Measurements from ENCODE around the gene EYA4.

Gene EYA4

GRCh38 chr6:133326584-133326983, 85.4 kb downstream of the EYA4 start:
- no peak overlapping the region for H4K91ac ChIP-seq (ENCODE audit: low read depth, low read length)
- no peaks in the 10 kb centered on the region for H3K79me1 ChIP-seq (ENCODE audit: low read length)
- no peak overlapping the region for H2BK120ac ChIP-seq (ENCODE audit: insufficient read depth, low read length, poor library complexity)
- H3K9ac ChIP-seq (ENCODE audit: low read length): no peak overlapping the region
- no peak for DNase-seq
- no peak overlapping the region for H3K14ac ChIP-seq (ENCODE audit: low read length)
- no peak overlapping the region for H4K12ac ChIP-seq (ENCODE audit: low read depth, low read length)
- no peaks in the 10 kb centered on the region for H3K36me3 ChIP-seq (ENCODE audit: control insufficient read depth in 1 of 2, insufficient read depth in 2 of 2, low read length in 2 of 2)
- H3K23ac ChIP-seq (ENCODE audit: low read length): no peak overlapping the region
- no peak overlapping the region for H4K8ac ChIP-seq (ENCODE audit: low read depth, low read length)
- no peak overlapping the region for H3K18ac ChIP-seq (ENCODE audit: low read length)
- H3K9me3 ChIP-seq (ENCODE audit: insufficient read depth, low read depth, low read length): no peaks in the 10 kb centered on the region
- no peaks in the 10 kb centered on the region for H3K79me2 ChIP-seq (ENCODE audit: control insufficient read depth, insufficient read depth, low read length, poor library complexity)
- no peaks in the 10 kb centered on the region for H3K4me1 ChIP-seq (ENCODE audit: control insufficient read depth in 1 of 2, insufficient read depth in 2 of 2, low read length in 2 of 2)
- H2BK5ac ChIP-seq (ENCODE audit: low read depth, low read length, poor library complexity): no peak overlapping the region
- H2AK5ac ChIP-seq (ENCODE audit: low read length): no peak overlapping the region
- H2BK12ac ChIP-seq (ENCODE audit: low read length): no peak overlapping the region
- no peak overlapping the region for H3K4me3 ChIP-seq (ENCODE audit: low read depth, low read length)
- H3K27me3 ChIP-seq (ENCODE audit: insufficient read depth, low read length): no peaks in the 10 kb centered on the region
- H3K4ac ChIP-seq (ENCODE audit: low read depth, low read length): no peak overlapping the region
- WGBS (ENCODE audit: extremely low coverage, insufficient coverage, insufficient read length): no CpG with 5 or more reads among the region's 9 CpGs
- H3K4me2 ChIP-seq (ENCODE audit: low read length): no peak overlapping the region
- no peak overlapping the region for H2AFZ ChIP-seq (ENCODE audit: insufficient read depth, low read length, poor library complexity)
- no peak overlapping the region for H3K27ac ChIP-seq (ENCODE audit: low read depth, low read length)

GRCh38 chr6:133333852-133334251, 92.7 kb downstream of the EYA4 start:
- Histone ChIP-seq H2BK120ac (ENCODE audit: insufficient read depth, low read length, poor library complexity) (no peak overlapping the region), H4K91ac (ENCODE audit: low read depth, low read length) (no peak overlapping the region), H3K14ac (ENCODE audit: low read length) (no peak overlapping the region), H3K27me3 (ENCODE audit: insufficient read depth, low read length) (no peaks in the 10 kb centered on the region), H3K9me3 (ENCODE audit: insufficient read depth, low read depth, low read length) (no peaks in the 10 kb centered on the region), H3K4me1 (ENCODE audit: control insufficient read depth in 1 of 2, insufficient read depth in 2 of 2, low read length in 2 of 2) (no peaks in the 10 kb centered on the region), H2AFZ (ENCODE audit: insufficient read depth, low read length, poor library complexity) (no peak overlapping the region), H3K18ac (ENCODE audit: low read length) (no peak overlapping the region), H3K4me3 (ENCODE audit: low read depth, low read length) (no peak overlapping the region), H3K79me1 (ENCODE audit: low read length) (no peaks in the 10 kb centered on the region), H3K36me3 (ENCODE audit: control insufficient read depth in 1 of 2, insufficient read depth in 2 of 2, low read length in 2 of 2) (no peaks in the 10 kb centered on the region), H3K4me2 (ENCODE audit: low read length) (no peak overlapping the region), H3K79me2 (ENCODE audit: control insufficient read depth, insufficient read depth, low read length, poor library complexity) (no peaks in the 10 kb centered on the region), H3K27ac (ENCODE audit: low read depth, low read length) (no peak overlapping the region), H3K4ac (ENCODE audit: low read depth, low read length) (no peak overlapping the region), H4K12ac (ENCODE audit: low read depth, low read length) (no peak overlapping the region), H4K8ac (ENCODE audit: low read depth, low read length) (no peak overlapping the region), H2BK12ac (ENCODE audit: low read length) (no peak overlapping the region), H2AK5ac (ENCODE audit: low read length) (no peak overlapping the region), H3K23ac (ENCODE audit: low read length) (no peak overlapping the region), H2BK5ac (ENCODE audit: low read depth, low read length, poor library complexity) (no peak overlapping the region), H3K9ac (ENCODE audit: low read length) (no peak overlapping the region)
- DNase-seq: no peak
- WGBS (ENCODE audit: extremely low coverage, insufficient coverage, insufficient read length): no CpG with 5 or more reads among the region's 3 CpGs

- H3K36me3 ChIP-seq (ENCODE audit: control insufficient read depth in 1 of 2, insufficient read depth in 2 of 2, low read length in 2 of 2): no peaks in the 10 kb centered on the region
- no peak overlapping the region for H3K9ac ChIP-seq (ENCODE audit: low read length)
- no peak overlapping the region for H4K12ac ChIP-seq (ENCODE audit: low read depth, low read length)
- H4K8ac ChIP-seq (ENCODE audit: low read depth, low read length): no peak overlapping the region
- H3K79me1 ChIP-seq (ENCODE audit: low read length): no peaks in the 10 kb centered on the region
- H3K4me3 ChIP-seq (ENCODE audit: low read depth, low read length): no peak overlapping the region
- H3K27ac ChIP-seq (ENCODE audit: low read depth, low read length): no peak overlapping the region
- H2BK120ac ChIP-seq (ENCODE audit: insufficient read depth, low read length, poor library complexity): no peak overlapping the region
- H2AK5ac ChIP-seq (ENCODE audit: low read length): no peak overlapping the region
- H2BK12ac ChIP-seq (ENCODE audit: low read length): no peak overlapping the region
- H2BK5ac ChIP-seq (ENCODE audit: low read depth, low read length, poor library complexity): no peak overlapping the region
- H3K27me3 ChIP-seq (ENCODE audit: insufficient read depth, low read length): no peaks in the 10 kb centered on the region
- no peak overlapping the region for H3K18ac ChIP-seq (ENCODE audit: low read length)
- no peak overlapping the region for H3K4ac ChIP-seq (ENCODE audit: low read depth, low read length)
- H4K91ac ChIP-seq (ENCODE audit: low read depth, low read length): no peak overlapping the region
- H3K79me2 ChIP-seq (ENCODE audit: control insufficient read depth, insufficient read depth, low read length, poor library complexity): no peaks in the 10 kb centered on the region
- H3K4me2 ChIP-seq (ENCODE audit: low read length): no peak overlapping the region
- H3K4me1 ChIP-seq (ENCODE audit: control insufficient read depth in 1 of 2, insufficient read depth in 2 of 2, low read length in 2 of 2): no peaks in the 10 kb centered on the region
- no peak overlapping the region for H3K23ac ChIP-seq (ENCODE audit: low read length)
- no peak for DNase-seq
- H2AFZ ChIP-seq (ENCODE audit: insufficient read depth, low read length, poor library complexity): no peak overlapping the region
- WGBS (ENCODE audit: extremely low coverage, insufficient coverage, insufficient read length): 100% methylated on average over 1 of the region's 1 CpG
- no peaks in the 10 kb centered on the region for H3K9me3 ChIP-seq (ENCODE audit: insufficient read depth, low read depth, low read length)
- H3K14ac ChIP-seq (ENCODE audit: low read length): no peak overlapping the region
Measured at GRCh38 chr6:133337308-133337707, 96.2 kb downstream of the EYA4 start.

- Histone ChIP-seq H3K23ac (ENCODE audit: low read length) (no peak overlapping the region), H3K4ac (ENCODE audit: low read depth, low read length) (no peak overlapping the region), H2AK5ac (ENCODE audit: low read length) (no peak overlapping the region), H2BK120ac (ENCODE audit: insufficient read depth, low read length, poor library complexity) (no peak overlapping the region), H4K12ac (ENCODE audit: low read depth, low read length) (no peak overlapping the region), H3K79me1 (ENCODE audit: low read length) (no peaks in the 10 kb centered on the region), H2BK5ac (ENCODE audit: low read depth, low read length, poor library complexity) (no peak overlapping the region), H3K79me2 (ENCODE audit: control insufficient read depth, insufficient read depth, low read length, poor library complexity) (no peaks in the 10 kb centered on the region), H3K4me2 (ENCODE audit: low read length) (no peak overlapping the region), H3K27ac (ENCODE audit: low read depth, low read length) (no peak overlapping the region), H3K4me1 (ENCODE audit: control insufficient read depth in 1 of 2, insufficient read depth in 2 of 2, low read length in 2 of 2) (no peaks in the 10 kb centered on the region), H3K14ac (ENCODE audit: low read length) (no peak overlapping the region), H3K9me3 (ENCODE audit: insufficient read depth, low read depth, low read length) (no peaks in the 10 kb centered on the region), H3K36me3 (ENCODE audit: control insufficient read depth in 1 of 2, insufficient read depth in 2 of 2, low read length in 2 of 2) (no peaks in the 10 kb centered on the region), H3K27me3 (ENCODE audit: insufficient read depth, low read length) (no peaks in the 10 kb centered on the region), H2AFZ (ENCODE audit: insufficient read depth, low read length, poor library complexity) (no peak overlapping the region), H3K4me3 (ENCODE audit: low read depth, low read length) (no peak overlapping the region), H3K9ac (ENCODE audit: low read length) (no peak overlapping the region), H3K18ac (ENCODE audit: low read length) (no peak overlapping the region), H2BK12ac (ENCODE audit: low read length) (no peak overlapping the region), H4K91ac (ENCODE audit: low read depth, low read length) (no peak overlapping the region), H4K8ac (ENCODE audit: low read depth, low read length) (no peak overlapping the region)
- no peak for DNase-seq
- no CpG with 5 or more reads among the region's 7 CpGs for WGBS (ENCODE audit: extremely low coverage, insufficient coverage, insufficient read length)
Measured at GRCh38 chr6:133339543-133340384, 98.6 kb downstream of the EYA4 start.
